ENCODE measurements around the gene CDH19.
"Not testable (repeated sequence)": the region's sequence is repeated elsewhere in the genome, so short reads cannot be mapped to it uniquely, and the experiment has no call there.

Gene CDH19

DNA sequence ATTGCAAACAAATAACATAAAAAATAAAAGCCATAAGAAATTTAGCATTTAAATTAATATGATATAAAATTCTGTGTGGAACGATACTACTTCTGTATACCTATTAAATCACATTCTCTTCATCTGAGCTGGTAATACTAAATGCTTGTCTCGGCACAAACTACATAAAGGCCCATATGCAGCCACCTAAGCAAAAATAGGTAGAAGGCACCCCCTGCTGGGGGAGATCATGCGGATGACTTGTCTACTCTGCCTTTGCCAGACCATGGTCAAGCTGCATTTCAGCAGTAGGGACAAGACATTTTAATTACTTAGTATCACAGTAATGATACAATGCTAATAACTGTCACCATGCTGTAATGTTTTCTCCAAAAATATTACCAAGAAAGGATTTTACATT, 108.0 kb downstream of the CDH19 start:
- Histone ChIP-seq H3K9me3 (no peaks in the 10 kb centered on the region), H3K36me3 (no peaks in the 10 kb centered on the region), H3K4me1 (no peaks in the 10 kb centered on the region), H3K4me3 (ENCODE audit: low read depth, low read length) (no peak overlapping the region), H3K27me3 (no peaks in the 10 kb centered on the region)
- peak; percentile 69 for DNase-seq
- TF ChIP-seq, protein P1, sequence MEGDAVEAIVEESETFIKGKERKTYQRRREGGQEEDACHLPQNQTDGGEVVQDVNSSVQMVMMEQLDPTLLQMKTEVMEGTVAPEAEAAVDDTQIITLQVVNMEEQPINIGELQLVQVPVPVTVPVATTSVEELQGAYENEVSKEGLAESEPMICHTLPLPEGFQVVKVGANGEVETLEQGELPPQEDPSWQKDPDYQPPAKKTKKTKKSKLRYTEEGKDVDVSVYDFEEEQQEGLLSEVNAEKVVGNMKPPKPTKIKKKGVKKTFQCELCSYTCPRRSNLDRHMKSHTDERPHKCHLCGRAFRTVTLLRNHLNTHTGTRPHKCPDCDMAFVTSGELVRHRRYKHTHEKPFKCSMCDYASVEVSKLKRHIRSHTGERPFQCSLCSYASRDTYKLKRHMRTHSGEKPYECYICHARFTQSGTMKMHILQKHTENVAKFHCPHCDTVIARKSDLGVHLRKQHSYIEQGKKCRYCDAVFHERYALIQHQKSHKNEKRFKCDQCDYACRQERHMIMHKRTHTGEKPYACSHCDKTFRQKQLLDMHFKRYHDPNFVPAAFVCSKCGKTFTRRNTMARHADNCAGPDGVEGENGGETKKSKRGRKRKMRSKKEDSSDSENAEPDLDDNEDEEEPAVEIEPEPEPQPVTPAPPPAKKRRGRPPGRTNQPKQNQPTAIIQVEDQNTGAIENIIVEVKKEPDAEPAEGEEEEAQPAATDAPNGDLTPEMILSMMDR (IDR thresholded peaks at IDR 0.05; ENCODE audit: low read depth, low read length): peak; percentile 71

DNA sequence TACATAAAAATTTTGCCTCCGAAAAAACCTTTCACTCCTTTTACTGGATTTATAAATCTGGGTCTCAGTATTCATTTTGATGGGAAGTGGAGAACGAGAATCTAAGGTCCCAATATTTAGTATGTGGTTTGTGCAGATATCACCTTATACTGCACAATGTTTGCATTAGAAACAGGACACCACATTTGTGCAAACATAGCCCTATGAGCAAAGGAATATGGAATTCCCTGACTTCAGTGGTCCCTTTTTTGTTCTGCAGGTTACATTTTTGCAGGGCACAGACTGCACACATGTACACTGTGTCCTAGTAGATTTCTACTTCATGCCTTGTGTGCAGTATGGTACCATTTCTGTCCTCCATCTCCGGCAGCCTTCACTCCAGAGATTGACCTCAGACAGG, 130.0 kb downstream of the CDH19 start:
- Histone ChIP-seq H3K36me3 (no peaks in the 10 kb centered on the region), H3K9me3 (no peaks in the 10 kb centered on the region), H3K4me1 (no peaks in the 10 kb centered on the region), H3K27me3 (no peaks in the 10 kb centered on the region), H3K4me3 (ENCODE audit: low read depth, low read length) (no peak overlapping the region)
- DNase-seq: no peak
- TF ChIP-seq, protein P1 (IDR thresholded peaks at IDR 0.05; ENCODE audit: low read depth, low read length): no peak

DNA sequence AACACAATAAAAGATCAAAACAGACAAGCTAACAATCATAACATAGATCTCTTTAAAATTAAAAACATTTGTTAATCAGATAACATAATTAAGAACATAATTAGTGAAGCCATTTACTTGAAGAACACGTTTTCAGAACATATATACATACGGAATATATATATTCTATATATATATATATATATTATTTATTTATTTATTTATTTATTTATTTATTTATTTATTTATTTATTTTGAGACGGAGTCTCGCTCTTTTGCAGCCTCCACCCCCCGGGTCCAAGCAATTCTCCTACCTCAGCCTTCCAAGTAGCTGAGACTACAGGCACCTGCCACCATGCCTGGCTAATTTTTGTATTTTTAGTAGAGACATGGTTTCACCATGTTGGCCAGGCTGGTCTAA, 137.7 kb downstream of the CDH19 start:
- H3K27me3 ChIP-seq; DNase-seq; H3K4me3 ChIP-seq (ENCODE audit: low read depth, low read length); H3K36me3 ChIP-seq; H3K9me3 ChIP-seq; H3K4me1 ChIP-seq: not testable (repeated sequence)

DNA sequence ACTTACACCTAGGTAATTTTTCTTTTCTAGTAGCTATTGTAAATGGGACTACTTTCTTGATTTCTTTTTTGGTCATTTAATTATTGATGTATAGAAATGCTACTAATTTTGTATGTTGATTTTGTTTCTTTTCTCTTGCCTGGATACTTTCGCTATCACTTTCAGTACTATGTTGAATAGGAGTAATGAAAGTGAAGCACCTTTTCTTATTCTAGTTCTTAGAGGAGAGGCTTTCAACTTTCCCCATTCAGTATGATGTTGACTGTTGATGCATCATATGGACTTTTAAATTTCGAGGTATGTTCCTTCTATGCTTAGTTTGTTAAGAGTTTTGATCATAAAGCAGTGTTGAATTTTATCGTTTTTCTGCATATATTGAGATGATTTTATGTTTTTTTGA, 142.5 kb downstream of the CDH19 start:
- H3K9me3 ChIP-seq: no peaks in the 10 kb centered on the region
- DNase-seq: no peak
- H3K36me3 ChIP-seq: no peaks in the 10 kb centered on the region
- no peak overlapping the region for H3K4me3 ChIP-seq (ENCODE audit: low read depth, low read length)
- H3K4me1 ChIP-seq: no peaks in the 10 kb centered on the region
- TF ChIP-seq, protein P1 (IDR thresholded peaks at IDR 0.05; ENCODE audit: low read depth, low read length): no peak
- no peaks in the 10 kb centered on the region for H3K27me3 ChIP-seq

DNA sequence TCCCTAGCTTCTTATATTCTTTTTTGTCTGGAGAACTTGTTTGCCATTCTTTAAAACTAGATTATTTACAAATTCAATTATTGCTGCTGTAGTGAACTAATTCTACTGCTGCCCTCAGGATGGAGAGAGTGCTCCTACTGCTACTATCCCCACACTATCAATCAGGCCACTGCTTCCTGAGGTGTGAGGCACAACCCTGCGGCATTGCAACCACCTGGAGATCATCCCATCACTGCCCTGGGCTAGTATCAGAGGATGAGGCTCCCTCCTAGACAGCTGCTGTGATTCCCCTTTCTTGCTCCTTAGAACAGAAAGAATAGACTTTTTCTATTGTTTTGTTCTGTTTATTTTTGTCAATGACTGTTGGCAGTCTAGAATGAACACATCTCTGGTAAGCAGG, 146.6 kb downstream of the CDH19 start:
- TF ChIP-seq, protein P1 (IDR thresholded peaks at IDR 0.05; ENCODE audit: low read depth, low read length): no peak

More for the DNA sequence above, 146.6 kb downstream of the CDH19 start:
- no peaks in the 10 kb centered on the region for H3K36me3 ChIP-seq
- no peaks in the 10 kb centered on the region for H3K27me3 ChIP-seq
- DNase-seq: no peak
- H3K4me1 ChIP-seq: no peaks in the 10 kb centered on the region
- H3K4me3 ChIP-seq (ENCODE audit: low read depth, low read length): no peak overlapping the region
- H3K9me3 ChIP-seq: no peaks in the 10 kb centered on the region

Data from BE2C (cell line).